GM13977 (cell line): ENCODE measurements around the gene PIGH.
"Not testable (repeated sequence)": the region's sequence is repeated elsewhere in the genome, so short reads cannot be mapped to it uniquely, and the experiment has no call there.

Source experiments
- DNase-seq: peaks from one replicate; pipeline ENCODE4 v3.0.0; 2012; ENCODE audit warnings: low spot score
- in situ Hi-C: fragments of 300-500 bp; cut with MboI; formaldehyde crosslinking; loops from one replicate; pipeline ENCODE4 v1.12.0; 2022; ENCODE audit warnings: low sequenced_read_pairs, low pct_unique_long_range_greater_than_20kb, mixed read lengths, inconsistent platforms; ENCODE audit not compliant: unreplicated experiment
- TF ChIP-seq, protein P1 (sequence below): IDR thresholded peaks from 2 replicates; pipeline ENCODE4 v1.5.1; 2012; ENCODE audit warnings: mild to moderate bottlenecking, control low read depth; ENCODE audit not compliant: insufficient read depth; ENCODE audit errors: extremely low read depth, missing control alignments

Gene PIGH

DNA sequence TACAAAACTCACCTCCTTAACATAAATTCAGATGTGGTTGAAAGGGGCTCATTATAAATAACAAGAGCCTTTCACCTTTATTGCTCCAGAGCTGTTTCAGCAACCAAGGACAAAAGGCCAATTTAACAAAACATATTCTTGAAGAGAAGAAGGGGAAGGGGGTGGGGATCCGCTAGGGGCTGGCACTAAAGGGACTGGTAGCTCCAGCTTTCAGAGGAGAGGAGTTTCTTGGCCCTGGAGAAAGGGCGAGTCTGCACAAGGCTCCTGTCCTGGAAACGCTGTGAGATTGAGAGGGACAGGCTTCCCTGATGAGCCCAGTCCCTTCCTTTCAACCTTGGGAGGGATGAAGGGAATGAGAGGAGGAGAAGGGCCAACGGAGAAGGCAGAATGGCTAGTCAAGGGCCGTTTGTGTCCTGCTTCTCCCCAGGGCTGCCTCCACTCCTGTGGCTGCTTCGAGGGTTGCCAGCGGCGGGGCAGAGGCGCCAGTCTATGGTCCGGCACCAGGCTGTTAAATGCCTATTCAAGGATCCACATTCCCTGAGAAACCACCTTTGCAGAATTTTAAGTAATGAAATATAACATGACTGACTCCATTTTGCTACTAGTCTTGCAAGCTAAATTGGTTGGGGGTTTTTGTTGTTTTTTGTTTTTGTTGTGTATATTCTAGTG is 9.7 kb upstream of the PIGH start:
- in situ Hi-C loops, result no loop called here
- TF ChIP-seq, protein P1, sequence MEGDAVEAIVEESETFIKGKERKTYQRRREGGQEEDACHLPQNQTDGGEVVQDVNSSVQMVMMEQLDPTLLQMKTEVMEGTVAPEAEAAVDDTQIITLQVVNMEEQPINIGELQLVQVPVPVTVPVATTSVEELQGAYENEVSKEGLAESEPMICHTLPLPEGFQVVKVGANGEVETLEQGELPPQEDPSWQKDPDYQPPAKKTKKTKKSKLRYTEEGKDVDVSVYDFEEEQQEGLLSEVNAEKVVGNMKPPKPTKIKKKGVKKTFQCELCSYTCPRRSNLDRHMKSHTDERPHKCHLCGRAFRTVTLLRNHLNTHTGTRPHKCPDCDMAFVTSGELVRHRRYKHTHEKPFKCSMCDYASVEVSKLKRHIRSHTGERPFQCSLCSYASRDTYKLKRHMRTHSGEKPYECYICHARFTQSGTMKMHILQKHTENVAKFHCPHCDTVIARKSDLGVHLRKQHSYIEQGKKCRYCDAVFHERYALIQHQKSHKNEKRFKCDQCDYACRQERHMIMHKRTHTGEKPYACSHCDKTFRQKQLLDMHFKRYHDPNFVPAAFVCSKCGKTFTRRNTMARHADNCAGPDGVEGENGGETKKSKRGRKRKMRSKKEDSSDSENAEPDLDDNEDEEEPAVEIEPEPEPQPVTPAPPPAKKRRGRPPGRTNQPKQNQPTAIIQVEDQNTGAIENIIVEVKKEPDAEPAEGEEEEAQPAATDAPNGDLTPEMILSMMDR, result no peak
- DNase-seq, result no peak

DNA sequence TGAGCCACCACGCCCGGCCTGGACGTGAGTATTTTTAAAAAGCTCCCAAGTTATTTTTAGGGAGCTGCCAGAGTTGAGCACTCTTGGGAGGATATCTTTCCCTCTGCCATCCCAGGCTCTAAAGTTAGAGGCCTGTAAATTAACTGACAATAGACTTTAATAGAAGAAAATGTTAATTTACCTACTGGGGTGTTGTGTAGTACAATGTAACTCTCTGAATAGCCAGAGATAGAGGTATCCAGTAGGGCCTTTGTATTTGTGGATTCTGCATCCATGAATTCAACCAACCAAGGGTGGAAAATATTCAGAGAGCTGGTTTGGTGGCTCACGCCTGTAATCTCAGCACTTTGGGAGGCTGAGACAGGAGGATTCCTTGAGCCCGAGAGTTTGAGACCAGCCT is 7.6 kb upstream of the PIGH start:
- TF ChIP-seq, protein P1, result no peak
- in situ Hi-C loops, result no loop called here
- no peak for DNase-seq

DNA sequence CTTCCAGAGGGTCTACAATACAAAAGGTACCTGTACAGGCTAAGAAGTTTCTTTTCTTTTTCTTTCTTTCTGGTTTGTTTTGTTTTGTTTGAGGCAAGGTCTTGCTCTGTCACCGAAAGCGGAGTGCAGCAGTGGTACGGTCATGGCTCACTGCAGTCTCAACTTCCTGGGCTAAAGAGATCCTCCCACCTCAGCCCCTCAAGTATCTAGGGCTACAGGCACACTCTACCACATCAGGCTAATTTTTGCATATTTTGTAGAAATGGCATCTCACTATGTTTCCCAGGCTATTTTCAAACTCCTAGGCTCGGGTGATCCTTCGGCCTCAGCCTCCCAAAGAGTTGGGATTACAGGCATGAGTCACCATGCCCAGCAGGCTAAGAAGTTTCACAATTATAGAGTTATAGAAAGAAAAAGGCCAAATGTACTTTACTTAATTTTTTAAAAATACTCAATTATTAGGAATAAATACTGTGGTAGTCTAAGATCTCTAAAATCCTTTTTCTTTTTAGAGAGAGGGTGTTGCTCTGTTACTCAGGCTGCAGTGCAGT is 3.0 kb upstream of the PIGH start:
- no peak for DNase-seq
- TF ChIP-seq, protein P1, result no peak
- in situ Hi-C loops, result no loop called here

DNA sequence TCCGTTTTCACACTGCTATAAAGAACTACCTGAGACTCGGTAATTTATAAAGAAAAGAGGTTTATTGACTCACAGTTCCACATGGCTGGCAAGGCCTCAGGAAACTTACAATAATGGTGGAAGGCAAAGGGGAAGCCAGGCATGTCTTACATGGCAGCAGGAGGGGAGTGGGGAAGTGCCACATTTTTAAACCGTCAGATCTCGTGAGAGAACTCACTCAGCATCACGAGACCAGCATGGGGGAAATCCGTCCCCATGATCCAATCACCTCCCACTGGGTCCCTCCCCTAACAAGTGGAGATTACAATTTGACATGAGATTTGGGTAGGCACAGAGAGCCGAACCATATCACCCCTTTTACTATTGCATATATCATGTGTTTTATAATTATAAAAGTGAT is 2.0 kb upstream of the PIGH start:
- in situ Hi-C loops, result no loop called here
- TF ChIP-seq, protein P1, result no peak
- DNase-seq, result no peak

DNA sequence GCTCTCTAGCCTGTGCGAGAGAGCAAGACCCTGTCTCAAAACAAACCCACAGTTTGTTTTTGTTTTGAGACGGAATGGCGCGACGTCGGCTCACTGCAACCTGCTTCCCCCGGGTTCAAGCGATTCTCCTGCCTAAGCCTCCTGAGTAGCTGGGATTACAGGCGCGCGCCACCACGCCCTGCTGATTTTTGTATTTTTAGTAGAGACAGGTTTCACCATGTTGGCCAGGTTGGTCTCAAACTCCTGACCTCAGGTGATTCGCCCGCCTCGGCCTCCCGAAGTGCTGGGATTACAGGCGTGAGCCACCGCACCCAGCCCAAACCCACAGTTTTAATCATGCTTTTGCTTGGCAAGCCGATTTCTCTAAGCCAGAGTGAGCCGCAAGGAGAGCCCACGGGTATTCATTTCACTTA is 500 bp upstream of the PIGH start:
- in situ Hi-C loops, DNase-seq: not testable (repeated sequence)

DNA sequence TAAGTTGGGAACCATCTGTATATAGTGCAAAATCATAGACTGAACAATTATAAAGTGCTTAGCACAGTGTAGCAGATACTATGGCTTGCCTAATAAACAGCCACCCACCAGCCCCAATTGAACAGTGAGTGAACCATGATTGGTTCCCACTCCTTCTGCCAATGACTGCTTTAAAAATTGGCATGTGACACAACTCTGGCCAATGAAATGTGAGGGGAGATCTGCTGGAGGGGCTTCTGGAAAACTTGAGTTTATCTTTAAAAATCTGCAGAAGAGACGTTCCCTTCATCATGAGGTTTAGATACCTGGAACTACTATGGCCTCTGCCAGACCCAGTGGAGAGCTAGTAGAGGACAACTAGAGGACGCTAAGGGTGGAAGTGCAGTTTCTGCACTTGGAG is 4.7 kb downstream of the PIGH start:
- TF ChIP-seq, protein P1, result no peak
- in situ Hi-C loops, result no loop called here

DNA sequence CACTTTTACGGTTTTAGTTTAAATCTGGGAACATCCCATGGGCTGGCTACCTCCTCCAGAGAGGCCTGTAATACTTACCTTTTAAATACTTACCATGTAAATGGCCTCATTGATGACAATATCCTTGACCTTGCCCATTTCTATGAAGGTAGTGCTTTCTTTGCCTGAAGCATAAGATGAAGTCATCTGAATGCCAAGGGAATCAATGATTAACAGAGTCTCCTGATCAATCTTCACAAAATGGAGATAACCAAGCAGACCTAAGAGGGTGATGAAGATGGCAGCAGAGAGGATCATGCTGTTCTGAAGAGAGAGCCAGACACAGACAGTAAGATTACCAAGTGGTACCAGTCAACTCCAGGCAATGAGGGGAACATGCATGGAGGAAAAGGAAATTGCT is 6.4 kb downstream of the PIGH start:
- DNase-seq, in situ Hi-C loops: not testable (repeated sequence)

More for the DNA sequence above, 4.7 kb downstream of the PIGH start:
- no peak for DNase-seq
